ENCODE data around the gene C14orf93.

The C14orf93 gene

DNA sequence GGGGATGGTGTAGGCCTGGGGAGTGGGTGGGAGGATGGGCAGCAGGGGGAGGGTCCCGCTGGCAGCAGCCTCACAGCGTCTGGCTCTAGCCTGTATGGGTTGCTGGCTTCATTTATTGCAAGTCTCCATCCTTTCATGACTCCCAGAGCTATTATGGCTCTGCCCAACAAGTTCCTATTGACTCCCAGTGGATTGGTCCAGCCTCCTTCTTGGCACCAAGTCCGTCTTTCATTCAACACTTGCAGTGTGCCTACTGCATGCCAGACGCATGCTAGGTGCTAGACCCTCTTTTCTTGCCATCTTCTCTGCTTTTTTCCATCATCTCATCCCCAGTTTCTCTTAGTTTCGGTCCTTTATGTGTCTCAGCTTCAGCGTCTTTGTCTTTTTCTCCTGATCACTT lies 33.2 kb upstream of the C14orf93 start:
- no peak overlapping the region for H2AK5ac ChIP-seq (ENCODE audit: low read length, severe bottlenecking)
- H3K36me3 ChIP-seq (ENCODE audit: control insufficient read depth in 1 of 2, insufficient read depth in 2 of 2, low read depth in 1 of 2, low read length in 2 of 2) = peaks cover 0 to 12% of the 10 kb centered on the region in 2 experiments
- peaks cover 8% of the 10 kb centered on the region for H3K4me1 ChIP-seq (ENCODE audit: control insufficient read depth, insufficient read depth, low read depth, low read length)
- DNase-seq = no peak
- H2BK12ac ChIP-seq (ENCODE audit: low read length in 2 of 2) = no peak overlapping the region
- H3K4ac ChIP-seq (ENCODE audit: low read depth in 1 of 2, low read length in 2 of 2) = no peak overlapping the region
- H3K23ac ChIP-seq (ENCODE audit: low read length in 2 of 2) = no peak overlapping the region
- no peak overlapping the region for H3K18ac ChIP-seq (ENCODE audit: low read depth in 1 of 2, low read length in 2 of 2)
- H3K4me3 ChIP-seq (ENCODE audit: insufficient read depth in 1 of 2, low read depth in 1 of 2, low read length in 2 of 2) = no peak overlapping the region
- H2AFZ ChIP-seq (ENCODE audit: low read depth, low read length) = no peak overlapping the region
- no peaks in the 10 kb centered on the region for H3K27me3 ChIP-seq (ENCODE audit: control insufficient read depth in 1 of 2, insufficient read depth in 1 of 2, low read length in 2 of 2)
- H3K27ac ChIP-seq (ENCODE audit: low read length, poor library complexity, severe bottlenecking) = no peak overlapping the region
- WGBS = 89% methylated on average over 6 of the region's 6 CpGs
- no peaks in the 10 kb centered on the region for H3K79me1 ChIP-seq (replicated peaks; ENCODE audit: low read length, poor library complexity, severe bottlenecking)
- H4K8ac ChIP-seq (ENCODE audit: low read length) = no peak overlapping the region
- no peak overlapping the region for H3K9ac ChIP-seq (ENCODE audit: low read length)
- no peak overlapping the region for H2BK5ac ChIP-seq (ENCODE audit: low read depth, low read length, poor library complexity, severe bottlenecking)
- H3K9me3 ChIP-seq (ENCODE audit: control insufficient read depth, low read length) = no peaks in the 10 kb centered on the region
- no peak overlapping the region for H3K4me2 ChIP-seq (ENCODE audit: low read length, poor library complexity, severe bottlenecking)
- H3K14ac ChIP-seq (ENCODE audit: low read length in 2 of 2) = no peak overlapping the region
- no peak overlapping the region for H2BK120ac ChIP-seq (ENCODE audit: low read depth, low read length)
- H2BK15ac ChIP-seq (ENCODE audit: low read depth, poor library complexity, severe bottlenecking) = no peak overlapping the region
- H4K91ac ChIP-seq (ENCODE audit: low read length) = no peak overlapping the region

- H2AFZ ChIP-seq (ENCODE audit: low read depth, low read length) = no peak within 1 kb of the TSS
- 97% methylated on average over 36 of the region's 36 CpGs for WGBS
- no peak within 1 kb of the TSS for H3K18ac ChIP-seq (ENCODE audit: low read depth in 1 of 2, low read length in 2 of 2)
- H2AK5ac ChIP-seq (ENCODE audit: low read length, severe bottlenecking) = no peak within 1 kb of the TSS
- H3K9ac ChIP-seq (ENCODE audit: low read length) = no peak within 1 kb of the TSS
- H3K23ac ChIP-seq (ENCODE audit: low read length in 2 of 2) = no peak within 1 kb of the TSS
- H2BK120ac ChIP-seq (ENCODE audit: low read depth, low read length) = no peak within 1 kb of the TSS
- no peak for DNase-seq
- no peak within 1 kb of the TSS for H3K4ac ChIP-seq (ENCODE audit: low read depth in 1 of 2, low read length in 2 of 2)
- H3K79me1 ChIP-seq (replicated peaks; ENCODE audit: low read length, poor library complexity, severe bottlenecking) = no peaks in the 10 kb centered on the region
- H3K4me3 ChIP-seq (ENCODE audit: insufficient read depth in 1 of 2, low read depth in 1 of 2, low read length in 2 of 2) = no peak within 1 kb of the TSS
- no peak within 1 kb of the TSS for H4K8ac ChIP-seq (ENCODE audit: low read length)
- H3K27ac ChIP-seq (ENCODE audit: low read length, poor library complexity, severe bottlenecking) = no peak within 1 kb of the TSS
- H4K91ac ChIP-seq (ENCODE audit: low read length) = no peak within 1 kb of the TSS
- no peak within 1 kb of the TSS for H3K14ac ChIP-seq (ENCODE audit: low read length in 2 of 2)
- H3K36me3 ChIP-seq (ENCODE audit: control insufficient read depth in 1 of 2, insufficient read depth in 2 of 2, low read depth in 1 of 2, low read length in 2 of 2) = peaks cover 0 to 4% of the 10 kb centered on the region in 2 experiments
- peaks cover 5% of the 10 kb centered on the region for H3K4me1 ChIP-seq (ENCODE audit: control insufficient read depth, insufficient read depth, low read depth, low read length)
- no peak within 1 kb of the TSS for H2BK5ac ChIP-seq (ENCODE audit: low read depth, low read length, poor library complexity, severe bottlenecking)
- no peak within 1 kb of the TSS for H2BK12ac ChIP-seq (ENCODE audit: low read length in 2 of 2)
- no peak within 1 kb of the TSS for H2BK15ac ChIP-seq (ENCODE audit: low read depth, poor library complexity, severe bottlenecking)
- no peaks in the 10 kb centered on the region for H3K9me3 ChIP-seq (ENCODE audit: control insufficient read depth, low read length)
- H3K27me3 ChIP-seq (ENCODE audit: control insufficient read depth in 1 of 2, insufficient read depth in 1 of 2, low read length in 2 of 2) = no peaks in the 10 kb centered on the region
- H3K4me2 ChIP-seq (ENCODE audit: low read length, poor library complexity, severe bottlenecking) = no peak within 1 kb of the TSS
Measured at GRCh38 chr14:23042162-23042965, 32.4 kb upstream of the C14orf93 start, which contains the start of gene PSMB11. PSMB11 (plus strand) TSS chr14:23042212; CDS start chr14:23042226, 14 bp downstream.

DNA sequence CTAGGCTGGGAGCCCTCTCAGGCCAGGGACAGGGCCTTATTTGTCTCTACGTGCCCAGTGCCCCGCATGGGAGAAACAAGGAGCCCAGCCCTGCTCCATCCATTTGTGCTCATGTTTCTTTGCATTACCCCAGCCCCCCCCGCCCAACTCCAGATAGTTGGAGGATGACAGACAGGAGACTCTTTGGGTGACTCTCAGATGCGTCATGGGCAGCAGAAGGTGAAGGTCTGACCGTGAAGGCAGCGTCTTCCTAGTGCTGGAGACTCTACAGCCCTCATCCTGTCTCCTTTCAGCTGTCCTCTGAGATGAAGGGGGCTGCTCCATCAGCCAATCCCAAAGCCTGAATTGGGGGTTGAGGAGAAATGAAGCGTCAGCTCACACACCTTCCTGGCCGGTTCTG lies 31.8 kb upstream of the C14orf93 start:
- Histone ChIP-seq H3K18ac (ENCODE audit: low read depth in 1 of 2, low read length in 2 of 2) (no peak overlapping the region), H3K36me3 (ENCODE audit: control insufficient read depth in 1 of 2, insufficient read depth in 2 of 2, low read depth in 1 of 2, low read length in 2 of 2) (no peaks in the 10 kb centered on the region)
- 87% methylated on average over 5 of the region's 8 CpGs for WGBS

DNA sequence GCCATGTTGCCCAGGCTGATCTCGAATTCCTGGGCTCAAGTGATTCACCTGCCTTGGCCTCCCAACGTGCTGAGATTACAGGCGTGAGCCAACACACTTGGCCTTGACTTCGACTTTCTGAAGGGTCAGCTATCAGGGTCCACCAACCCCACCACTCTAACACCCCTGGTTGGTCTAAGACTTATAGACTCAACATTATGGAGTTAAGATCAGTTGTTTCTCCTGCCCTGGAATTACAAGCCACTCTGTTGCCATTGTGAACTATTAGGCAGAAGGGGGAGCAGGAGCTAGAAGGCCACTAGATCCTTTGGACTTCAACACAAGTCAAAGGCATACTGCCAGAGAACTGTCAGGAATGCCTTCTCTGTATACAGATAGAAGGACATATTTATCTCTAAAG lies 30.2 kb upstream of the C14orf93 start:
- no peak for DNase-seq
- Histone ChIP-seq H2AFZ (ENCODE audit: low read depth, low read length) (no peak overlapping the region), H3K27ac (ENCODE audit: low read length, poor library complexity, severe bottlenecking) (no peak overlapping the region), H3K4me2 (ENCODE audit: low read length, poor library complexity, severe bottlenecking) (no peak overlapping the region), H4K91ac (ENCODE audit: low read length) (no peak overlapping the region), H3K36me3 (ENCODE audit: control insufficient read depth in 1 of 2, insufficient read depth in 2 of 2, low read depth in 1 of 2, low read length in 2 of 2) (no peaks in the 10 kb centered on the region), H3K4me3 (ENCODE audit: insufficient read depth in 1 of 2, low read depth in 1 of 2, low read length in 2 of 2) (no peak overlapping the region), H2BK120ac (ENCODE audit: low read depth, low read length) (no peak overlapping the region), H3K9ac (ENCODE audit: low read length) (no peak overlapping the region), H3K4ac (ENCODE audit: low read depth in 1 of 2, low read length in 2 of 2) (no peak overlapping the region), H3K9me3 (ENCODE audit: control insufficient read depth, low read length) (no peaks in the 10 kb centered on the region), H3K27me3 (ENCODE audit: control insufficient read depth in 1 of 2, insufficient read depth in 1 of 2, low read length in 2 of 2) (no peaks in the 10 kb centered on the region), H3K14ac (ENCODE audit: low read length in 2 of 2) (no peak overlapping the region), H3K23ac (ENCODE audit: low read length in 2 of 2) (no peak overlapping the region), H2BK15ac (ENCODE audit: low read depth, poor library complexity, severe bottlenecking) (no peak overlapping the region), H4K8ac (ENCODE audit: low read length) (no peak overlapping the region), H3K18ac (ENCODE audit: low read depth in 1 of 2, low read length in 2 of 2) (no peak overlapping the region), H3K79me1 (replicated peaks; ENCODE audit: low read length, poor library complexity, severe bottlenecking) (no peaks in the 10 kb centered on the region), H2BK12ac (ENCODE audit: low read length in 2 of 2) (no peak overlapping the region), H2BK5ac (ENCODE audit: low read depth, low read length, poor library complexity, severe bottlenecking) (no peak overlapping the region), H2AK5ac (ENCODE audit: low read length, severe bottlenecking) (no peak overlapping the region), H3K4me1 (ENCODE audit: control insufficient read depth, insufficient read depth, low read depth, low read length) (no peaks in the 10 kb centered on the region)
- 50% methylated on average over 1 of the region's 4 CpGs for WGBS

More for the DNA sequence above, 31.8 kb upstream of the C14orf93 start:
- Histone ChIP-seq H2BK15ac (ENCODE audit: low read depth, poor library complexity, severe bottlenecking) (no peak overlapping the region), H2AFZ (ENCODE audit: low read depth, low read length) (no peak overlapping the region), H3K9me3 (ENCODE audit: control insufficient read depth, low read length) (no peaks in the 10 kb centered on the region), H3K23ac (ENCODE audit: low read length in 2 of 2) (no peak overlapping the region), H3K9ac (ENCODE audit: low read length) (no peak overlapping the region), H3K79me1 (replicated peaks; ENCODE audit: low read length, poor library complexity, severe bottlenecking) (no peaks in the 10 kb centered on the region), H3K27me3 (ENCODE audit: control insufficient read depth in 1 of 2, insufficient read depth in 1 of 2, low read length in 2 of 2) (no peaks in the 10 kb centered on the region), H3K4me3 (ENCODE audit: insufficient read depth in 1 of 2, low read depth in 1 of 2, low read length in 2 of 2) (no peak overlapping the region), H3K4me1 (ENCODE audit: control insufficient read depth, insufficient read depth, low read depth, low read length) (no peaks in the 10 kb centered on the region), H2BK12ac (ENCODE audit: low read length in 2 of 2) (no peak overlapping the region), H2BK120ac (ENCODE audit: low read depth, low read length) (no peak overlapping the region), H4K8ac (ENCODE audit: low read length) (no peak overlapping the region), H4K91ac (ENCODE audit: low read length) (no peak overlapping the region), H2AK5ac (ENCODE audit: low read length, severe bottlenecking) (no peak overlapping the region), H3K14ac (ENCODE audit: low read length in 2 of 2) (no peak overlapping the region), H2BK5ac (ENCODE audit: low read depth, low read length, poor library complexity, severe bottlenecking) (no peak overlapping the region), H3K4me2 (ENCODE audit: low read length, poor library complexity, severe bottlenecking) (no peak overlapping the region), H3K27ac (ENCODE audit: low read length, poor library complexity, severe bottlenecking) (no peak overlapping the region), H3K4ac (ENCODE audit: low read depth in 1 of 2, low read length in 2 of 2) (no peak overlapping the region)
- no peak for DNase-seq

Measured in mesenchymal stem cell (in vitro differentiated cells and primary cell).